Psoas muscle (tissue), 8 donors: Measurements from ENCODE around the gene TMEM154. TPM values are rescaled to one million over a fixed set of nuclear protein-coding genes. Genes with fewer than 3 reads are reported as not detected.

Source experiments
- ATAC-seq, 4 donors: fragments of 200-7000 bp; cut with Tn5 transposase; one replicate each; pipeline ENCODE4 v1.9.1; 2020; ENCODE audit warnings: moderate library complexity in 3 of 4, mild to moderate bottlenecking in 2 of 4
- DNase-seq, 2 donors: peaks; one replicate each; pipeline ENCODE4 v3.0.0-alpha.2; 2020
- H3K27ac ChIP-seq: fragments of 200-600 bp; one replicate; pipeline ENCODE4 v1.8.0; 2022
- H3K27me3 ChIP-seq, 3 donors: fragments of 200-600 bp in 1 of 3; one replicate each; pipeline versions ENCODE4 v1.6.1 to v1.8.0; 2013 to 2022; ENCODE audit warnings: low read length in 2 of 3, mild to moderate bottlenecking in 2 of 3, moderate library complexity in 1 of 3; ENCODE audit not compliant: insufficient read depth in 3 of 3
- H3K36me3 ChIP-seq, 2 donors: fragments of 200-600 bp in 1 of 2; one replicate each; pipeline versions ENCODE4 v1.6.1 to v1.8.0; 2013 to 2022; ENCODE audit warnings: low read depth in 1 of 2, mild to moderate bottlenecking in 1 of 2, moderate library complexity in 1 of 2; ENCODE audit not compliant: insufficient read depth in 1 of 2
- H3K4me1 ChIP-seq: fragments of 200-600 bp; one replicate; pipeline ENCODE4 v1.8.0; 2022
- H3K4me3 ChIP-seq: fragments of 200-600 bp; one replicate; pipeline ENCODE4 v1.8.0; 2022; ENCODE audit warnings: mild to moderate bottlenecking
- H3K9me3 ChIP-seq: fragments of 200-600 bp; one replicate; pipeline ENCODE4 v1.8.0; 2022
- WGBS, 3 donors: extraction: QIAGEN DNeasy Blood & Tissue Kit; methylation state at CpG; one replicate each; pipeline versions ENCODE4 v1.1.6 to v1.1.7; 2013; 5-methylcytosine and 5-hydroxymethylcytosine counted together
- intact Hi-C, 2 donors: fragments of 100-400 bp; cut with DNase I; formaldehyde crosslinking; loops; one replicate each; pipeline versions ENCODE4 v1.11.0 to v1.14.2; 2022
- polyA plus RNA-seq, 3 donors: library from polyadenylated mRNA; stranded (reverse); fragments of 200-250 nt; gene quantifications; one replicate each; pipeline ENCODE4 v1.2.3, GENCODE V29; 2013
- total RNA-seq, 4 donors: library from RNA; stranded (reverse); fragmentation: NEBNext Ultra II Directional in 2 of 4; extraction: Animal tissue kit (Norgen Biotek cat#: 25700) in 2 of 4; gene quantifications; one replicate each; pipeline versions ENCODE4 v1.2.1 to v1.2.4, GENCODE V29; 2021 to 2023
- TF ChIP-seq, protein P1 (sequence below): fragments of 200-600 bp; IDR thresholded peaks from one replicate; pipeline ENCODE4 v1.8.0; 2022; ENCODE audit warnings: antibody characterized with exemption
- donor health status: healthy with polysubstance abuse.
- donor health status: DM: no; HTN: no; CAD: no; lungs with moderate emphysema.
- donor health status: Bipolar disorder and iron deficiency.
- donor health status: healthy.
- donor health status: DM: yes; HTN: yes; CAD: no.
- donor health status: DM: no; HTN: no; CAD: no.
- donor health status: DM: no; HTN: no; CAD: no.
- donor health status: DM: yes; HTN: yes; CAD: no.

The TMEM154 gene
- total and polyA plus RNA-seq, 7 donors, result 0.06 to 0.98 (median 0.40) TPM

DNA sequence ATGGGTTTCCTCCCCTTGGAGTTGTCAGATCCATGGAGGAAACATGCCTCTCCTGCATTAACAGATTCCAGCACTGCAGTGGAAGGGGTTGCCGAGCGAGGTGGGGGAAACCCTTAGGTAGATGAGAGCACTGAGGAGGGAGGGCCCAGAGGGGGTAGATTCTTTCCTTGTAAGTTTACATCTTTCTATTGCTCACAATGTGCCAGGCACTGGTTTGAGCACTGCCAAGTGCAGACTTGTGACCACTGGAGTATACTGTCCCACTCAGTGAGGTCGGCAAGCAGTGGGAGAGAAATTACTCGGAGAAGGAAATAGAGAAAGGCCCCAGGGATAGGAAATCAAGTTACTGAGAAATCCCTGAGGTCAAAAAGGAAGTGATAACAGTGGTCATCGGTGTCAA lies 27.8 kb upstream of the TMEM154 start:
- intact Hi-C loops, result no loop called here
- no peaks in the 10 kb centered on the region for H3K27me3 ChIP-seq
- no peak overlapping the region for H3K27ac ChIP-seq
- H3K4me1 ChIP-seq, result no peaks in the 10 kb centered on the region
- H3K36me3 ChIP-seq, result no peaks in the 10 kb centered on the region
- DNase-seq (no peak), ATAC-seq (no peak)
- H3K4me3 ChIP-seq, result no peak overlapping the region
- 69 to 76% (median 73%) methylated on average over 5 of the region's 5 CpGs for WGBS, 3 donors
- TF ChIP-seq, protein P1, sequence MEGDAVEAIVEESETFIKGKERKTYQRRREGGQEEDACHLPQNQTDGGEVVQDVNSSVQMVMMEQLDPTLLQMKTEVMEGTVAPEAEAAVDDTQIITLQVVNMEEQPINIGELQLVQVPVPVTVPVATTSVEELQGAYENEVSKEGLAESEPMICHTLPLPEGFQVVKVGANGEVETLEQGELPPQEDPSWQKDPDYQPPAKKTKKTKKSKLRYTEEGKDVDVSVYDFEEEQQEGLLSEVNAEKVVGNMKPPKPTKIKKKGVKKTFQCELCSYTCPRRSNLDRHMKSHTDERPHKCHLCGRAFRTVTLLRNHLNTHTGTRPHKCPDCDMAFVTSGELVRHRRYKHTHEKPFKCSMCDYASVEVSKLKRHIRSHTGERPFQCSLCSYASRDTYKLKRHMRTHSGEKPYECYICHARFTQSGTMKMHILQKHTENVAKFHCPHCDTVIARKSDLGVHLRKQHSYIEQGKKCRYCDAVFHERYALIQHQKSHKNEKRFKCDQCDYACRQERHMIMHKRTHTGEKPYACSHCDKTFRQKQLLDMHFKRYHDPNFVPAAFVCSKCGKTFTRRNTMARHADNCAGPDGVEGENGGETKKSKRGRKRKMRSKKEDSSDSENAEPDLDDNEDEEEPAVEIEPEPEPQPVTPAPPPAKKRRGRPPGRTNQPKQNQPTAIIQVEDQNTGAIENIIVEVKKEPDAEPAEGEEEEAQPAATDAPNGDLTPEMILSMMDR, result no peak
- no peaks in the 10 kb centered on the region for H3K9me3 ChIP-seq

DNA sequence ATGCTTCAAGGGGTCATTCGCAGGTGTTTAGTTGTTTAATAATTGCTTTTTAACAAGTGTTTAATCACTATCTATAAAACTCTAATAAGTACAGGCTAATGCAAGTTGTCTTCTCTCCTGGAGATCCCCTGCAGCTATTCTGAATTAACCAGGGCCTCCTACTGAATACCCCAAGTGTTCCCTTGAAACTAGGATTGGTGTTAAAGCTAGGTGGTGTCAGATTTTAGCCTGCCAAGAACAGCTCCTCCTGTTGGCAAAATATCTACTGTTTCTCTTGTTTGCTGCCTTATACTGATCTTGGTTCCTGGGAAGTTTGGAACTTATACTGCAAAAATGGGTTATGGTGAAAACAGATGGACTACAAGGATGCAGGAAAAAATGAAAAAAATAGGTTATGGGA lies 26.1 kb upstream of the TMEM154 start:
- Histone ChIP-seq H3K9me3 (no peaks in the 10 kb centered on the region), H3K4me1 (no peaks in the 10 kb centered on the region), H3K27ac (no peak overlapping the region), H3K4me3 (no peak overlapping the region), H3K27me3 (peaks cover 0 to 1% (median 0%) of the 10 kb centered on the region in 3 donors), H3K36me3 (no peaks in the 10 kb centered on the region)
- 39 to 53% (median 43%) methylated on average over 1 of the region's 1 CpG for WGBS, 3 donors
- TF ChIP-seq, protein P1, result no peak
- no peak for DNase-seq
- intact Hi-C loops, result no loop called here
- ATAC-seq, result no peak

DNA sequence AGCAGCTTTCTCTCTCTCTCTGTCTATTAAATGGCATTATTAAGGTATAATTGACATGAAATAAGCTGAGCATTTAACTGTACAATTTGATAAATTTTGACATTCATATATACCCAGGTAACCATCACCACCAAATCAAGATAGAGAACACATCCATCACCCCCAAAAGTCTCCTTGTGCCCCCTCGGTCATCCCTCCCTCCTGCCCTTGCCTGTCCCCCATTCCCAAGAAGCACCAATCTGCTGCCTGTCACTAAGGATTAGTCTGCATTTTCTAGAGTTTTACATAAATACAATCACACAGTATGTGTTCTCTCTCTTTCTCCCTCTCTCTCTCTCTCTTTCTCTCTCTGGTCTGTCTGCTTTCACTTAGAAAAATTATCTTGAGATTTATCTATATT lies 25.0 kb upstream of the TMEM154 start:
- Histone ChIP-seq H3K4me1 (no peaks in the 10 kb centered on the region), H3K27ac (no peak overlapping the region), H3K9me3 (no peaks in the 10 kb centered on the region), H3K27me3 (peaks cover 0 to 1% (median 0%) of the 10 kb centered on the region in 3 donors), H3K4me3 (no peak overlapping the region), H3K36me3 (no peaks in the 10 kb centered on the region)
- TF ChIP-seq, protein P1, result no peak
- intact Hi-C loops, result no loop called here
- DNase-seq, result no peak
- 59 to 80% (median 80%) methylated on average over 1 of the region's 1 CpG for WGBS, 3 donors
- ATAC-seq, result no peak

- peaks cover 3% of the 10 kb centered on the region for H3K4me1 ChIP-seq
- TF ChIP-seq, protein P1, result no peak
- peaks cover 0 to 1% (median 0%) of the 10 kb centered on the region in 3 donors for H3K27me3 ChIP-seq
- H3K4me3 ChIP-seq, result no peak overlapping the region
- H3K36me3 ChIP-seq, result no peaks in the 10 kb centered on the region
- DNase-seq (no peak), ATAC-seq (no peak)
- H3K9me3 ChIP-seq, result no peaks in the 10 kb centered on the region
- WGBS, 3 donors, result 29 to 46% (median 33%) methylated on average over 1 of the region's 1 CpG
- H3K27ac ChIP-seq, result no peak overlapping the region
- intact Hi-C loops, result no loop called here
Observed at GRCh38 chr4:152700151-152700550, 20.4 kb upstream of the TMEM154 start.

GRCh38 chr4:152699313-152699712 lies 19.5 kb upstream of the TMEM154 start:
- no peak for ATAC-seq
- intact Hi-C loops, result no loop called here
- Histone ChIP-seq H3K36me3 (no peaks in the 10 kb centered on the region), H3K27ac (no peak overlapping the region), H3K9me3 (no peaks in the 10 kb centered on the region), H3K4me1 (peaks cover 3% of the 10 kb centered on the region), H3K4me3 (no peak overlapping the region), H3K27me3 (peaks cover 0 to 1% (median 0%) of the 10 kb centered on the region in 3 donors)
- TF ChIP-seq, protein P1, result no peak
- DNase-seq, result no peak
- WGBS, 3 donors, result 66 to 75% (median 73%) methylated on average over 4 of the region's 4 CpGs
